ENCODE data around the gene NTM. TPM values are rescaled to one million over a fixed set of nuclear protein-coding genes. Genes with fewer than 3 reads are reported as not detected.

NTM gene
- total and polyA plus RNA-seq, 2 of the 8 experiments (the other 6 are each of a cell fraction or from before 2014, with no cell fraction given) = 13.4 to 20.0 TPM

GRCh38 chr11:131893988-131894387 is 523.6 kb downstream of the NTM start:
- no peak overlapping the region for H2BK12ac ChIP-seq (ENCODE audit: low read depth, low read length)
- no peak overlapping the region for H3K56ac ChIP-seq (replicated peaks; ENCODE audit: insufficient read length, low read depth, low read length)
- no peak for FAIRE-seq
- H2BK5ac ChIP-seq (ENCODE audit: low read depth, low read length) = no peak overlapping the region
- H4K91ac ChIP-seq (replicated peaks; ENCODE audit: insufficient read length, low read length) = no peak overlapping the region
- no peak overlapping the region for H4K8ac ChIP-seq (ENCODE audit: extremely low read depth, insufficient read depth, low read length)
- 97% methylated on average over 5 of the region's 5 CpGs; no CpG with 5 or more reads in 1 of the 2 experiments for whole genome bisulfite sequencing, 2 experiments (ENCODE audit: extremely low coverage in 1 of 2, insufficient coverage in 1 of 2, insufficient read length in 1 of 2, insufficient replicate concordance in 2 of 2, low coverage in 1 of 2, low lambda C conversion rate in 2 of 2, missing lambda C conversion rate in 1 of 2)
- no peaks in the 10 kb centered on the region for H3K79me1 ChIP-seq (ENCODE audit: low read depth, low read length)
- no peaks in the 10 kb centered on the region for H3K9me3 ChIP-seq (ENCODE audit: insufficient read depth in 2 of 2, low read depth in 1 of 2, low read length in 1 of 2)
- no peak overlapping the region for H2AK5ac ChIP-seq (ENCODE audit: low read depth, low read length)
- H3K4me3 ChIP-seq (ENCODE audit: extremely low read depth in 1 of 4, insufficient read depth in 2 of 4, low read depth in 3 of 4, low read length in 4 of 4) = no peak overlapping the region
- H3K23me2 ChIP-seq (ENCODE audit: low read depth, low read length) = no peaks in the 10 kb centered on the region; the same call in 1 of the 2 replicates
- TF ChIP-seq RFX5 (IDR thresholded peaks at IDR 0.05; ENCODE audit: borderline replicate concordance, low read depth, low read length) (no peak), ZNF274 (IDR thresholded peaks at IDR 0.05; ENCODE audit: borderline replicate concordance, extremely low read depth, low read length) (no peak), RAD21 (IDR thresholded peaks at IDR 0.05 in 1 of 2, conservative IDR thresholded peaks at IDR 0.05 in 1 of 2; ENCODE audit: low read depth in 2 of 2, low read length in 2 of 2) (no peak), SP1 (IDR thresholded peaks at IDR 0.05; ENCODE audit: low read depth, low read length) (no peak), SRF (IDR thresholded peaks at IDR 0.05; ENCODE audit: low read depth, low read length) (no peak), KDM1A (IDR thresholded peaks at IDR 0.05; ENCODE audit: borderline replicate concordance, low read length) (no peak)
- H2BK15ac ChIP-seq (ENCODE audit: low read length) = no peak overlapping the region
- no peak overlapping the region for H3K27ac ChIP-seq (ENCODE audit: low read depth, low read length)
- no peak overlapping the region for H2BK20ac ChIP-seq (ENCODE audit: low read length)
- no peak overlapping the region for H3K4ac ChIP-seq (replicated peaks; ENCODE audit: insufficient read length, low read depth, low read length)
- H4K20me1 ChIP-seq (replicated peaks in 1 of 2; ENCODE audit: control insufficient read depth in 1 of 2, insufficient read depth in 2 of 2, low read length in 2 of 2) = no peaks in the 10 kb centered on the region
- POLR2A ChIA-PET (ENCODE audit: partially characterized antibody) = no interaction called here
- CTCF ChIA-PET (ENCODE audit: partially characterized antibody) = interaction anchor here (0.5 to 22.7 kb wide), 11 partner anchors 10 to 976 kb away, joined by 3 to 310 read pairs (median 4); no protein-coding TSS in a partner anchor
- H4K5ac ChIP-seq (ENCODE audit: insufficient read length, low read depth, low read length) = no peak overlapping the region
- H3K23ac ChIP-seq (ENCODE audit: insufficient read length) = no peak overlapping the region
- no peaks in the 10 kb centered on the region for H3K36me3 ChIP-seq (ENCODE audit: control insufficient read depth in 2 of 4, insufficient read depth in 4 of 4, low read length in 3 of 4)
- DNase-seq (ENCODE audit: low read depth in 1 of 2, low spot score in 2 of 2) = no peak
- no peak overlapping the region for H2BK120ac ChIP-seq (replicated peaks; ENCODE audit: low read depth, low read length)
- H3K79me2 ChIP-seq (ENCODE audit: control insufficient read depth in 1 of 2, insufficient read depth in 2 of 2, low read length in 2 of 2) = no peaks in the 10 kb centered on the region
- no peak overlapping the region for H3K14ac ChIP-seq (ENCODE audit: insufficient read length)
- no peak overlapping the region for H3K18ac ChIP-seq (ENCODE audit: extremely low read depth, low read length)
- peaks cover 17 to 30% (median 24%) of the 10 kb centered on the region in 4 experiments for H3K4me1 ChIP-seq (replicated peaks in 1 of 4; ENCODE audit: control insufficient read depth in 3 of 4, insufficient read depth in 4 of 4, low read length in 3 of 4)
- H3K9ac ChIP-seq (replicated peaks in 1 of 4; ENCODE audit: extremely low read depth in 1 of 4, low read depth in 3 of 4, low read length in 3 of 4) = no peak overlapping the region
- H3K4me2 ChIP-seq (ENCODE audit: insufficient read depth in 1 of 2, low read depth in 2 of 2, low read length in 2 of 2) = no peak overlapping the region
- no peak overlapping the region for H2AFZ ChIP-seq (ENCODE audit: low read length)
- H3K27me3 ChIP-seq (replicated peaks in 1 of 4; ENCODE audit: control insufficient read depth in 3 of 4, extremely low read depth in 1 of 4, insufficient read depth in 3 of 4, low read length in 3 of 4) = no peaks in the 10 kb centered on the region
